H1 (cell line): Measurements from ENCODE around the gene RUNX1. TPM values are rescaled to one million over a fixed set of nuclear protein-coding genes. Genes with fewer than 3 reads are reported as not detected.

Experiments
- CTCF ChIA-PET: fragments of 300-600 bp; sonication (Branson Sonifier 250); formaldehyde crosslinking; loops from one replicate; lab custom pipeline; 2021; ENCODE audit not compliant: partially characterized antibody; lab: Charles Lee
- POLR2A ChIA-PET: fragments of 300-600 bp; sonication (Branson Sonifier 250); formaldehyde crosslinking; loops from one replicate; lab custom pipeline; 2021; ENCODE audit warnings: inconsistent platforms; ENCODE audit not compliant: partially characterized antibody; lab: Charles Lee
- DNase-seq, 2 experiments: peaks; one replicate each; pipeline versions ENCODE4 v3.0.0 to v3.0.0-alpha.2; 2010 to 2022; ENCODE audit warnings: low spot score in 2 of 2, low read depth in 1 of 2, mixed read lengths in 1 of 2
- FAIRE-seq: peaks from 2 replicates; lab custom pipeline; 2011; peaks lifted over from hg19 to GRCh38; lab: Jason Lieb, UNC
- H2AFZ ChIP-seq: 2 replicates; pipeline ENCODE4 v1.8.1; 2012; ENCODE audit warnings: low read length, inconsistent platforms
- H2AK5ac ChIP-seq: 2 replicates; pipeline ENCODE4 v1.6.1; 2013; ENCODE audit warnings: low read depth, low read length
- H2BK120ac ChIP-seq: replicated peaks from 2 replicates; pipeline ENCODE3; 2013; ENCODE audit warnings: low read depth, low read length, inconsistent platforms
- H2BK12ac ChIP-seq: 2 replicates; pipeline ENCODE4 v1.6.1; 2013; ENCODE audit warnings: low read depth, low read length
- H2BK15ac ChIP-seq: 2 replicates; pipeline ENCODE4 v1.6.1; 2013; ENCODE audit warnings: low read length
- H2BK20ac ChIP-seq: 2 replicates; pipeline ENCODE4 v1.6.1; 2013; ENCODE audit warnings: low read length
- H2BK5ac ChIP-seq: 2 replicates; pipeline ENCODE4 v1.6.1; 2013; ENCODE audit warnings: low read depth, low read length
- H3K14ac ChIP-seq: 2 replicates; pipeline ENCODE4 v1.6.1; 2013; ENCODE audit warnings: inconsistent platforms; ENCODE audit not compliant: insufficient read length
- H3K18ac ChIP-seq: 2 replicates; pipeline ENCODE4 v1.6.1; 2013; ENCODE audit warnings: low read length; ENCODE audit errors: extremely low read depth
- H3K23ac ChIP-seq: 2 replicates; pipeline ENCODE4 v1.6.1; 2013; ENCODE audit warnings: inconsistent platforms; ENCODE audit not compliant: insufficient read length
- H3K23me2 ChIP-seq: 2 replicates; pipeline ENCODE4 v1.6.1; 2013; ENCODE audit warnings: low read depth, low read length
- H3K27ac ChIP-seq: 2 replicates; pipeline ENCODE4 v1.6.1; 2011; ENCODE audit warnings: low read depth, low read length, inconsistent platforms
- H3K27me3 ChIP-seq, 4 experiments: replicated peaks in 1 of 4; 1 replicate in 1 of 4; 2 replicates in 3 of 4; pipeline versions ENCODE4 v1.6.1 to v1.8.1; 2011 to 2013; ENCODE audit warnings: low read length in 3 of 4, mild to moderate bottlenecking in 3 of 4, inconsistent platforms in 2 of 4, mixed read lengths in 2 of 4, moderate library complexity in 1 of 4; ENCODE audit not compliant: control insufficient read depth in 3 of 4, insufficient read depth in 3 of 4; ENCODE audit errors: extremely low read depth in 1 of 4
- H3K36me3 ChIP-seq, 4 experiments: 2 replicates each; pipeline versions ENCODE4 v1.6.1 to v1.8.1; 2011 to 2013; ENCODE audit warnings: mild to moderate bottlenecking in 4 of 4, low read length in 3 of 4, moderate library complexity in 2 of 4, control low read depth in 1 of 4, inconsistent platforms in 1 of 4; ENCODE audit not compliant: insufficient read depth in 4 of 4, control insufficient read depth in 2 of 4
- H3K4ac ChIP-seq: replicated peaks from 2 replicates; pipeline ENCODE3; 2013; ENCODE audit warnings: low read length, low read depth, mixed read lengths, inconsistent platforms; ENCODE audit not compliant: insufficient read length
- H3K4me1 ChIP-seq, 4 experiments: replicated peaks in 1 of 4; 1 replicate in 1 of 4; 2 replicates in 3 of 4; pipeline versions ENCODE4 v1.6.1 to v1.8.1; 2011 to 2013; ENCODE audit warnings: low read length in 3 of 4, inconsistent platforms in 2 of 4, mixed read lengths in 1 of 4; ENCODE audit not compliant: insufficient read depth in 4 of 4, control insufficient read depth in 3 of 4
- H3K4me2 ChIP-seq, 2 experiments: 2 replicates each; pipeline versions ENCODE4 v1.6.1 to v1.8.1; 2011 to 2013; ENCODE audit warnings: low read depth in 2 of 2, low read length in 2 of 2, control low read depth in 1 of 2, inconsistent platforms in 1 of 2, mild to moderate bottlenecking in 1 of 2; ENCODE audit not compliant: insufficient read depth in 1 of 2
- H3K4me3 ChIP-seq, 4 experiments: fragments of 200-600, 300-600 bp in 1 of 4; sonication (generic), shearing (Covaris generic), sonication (Bioruptor Twin) in 1 of 4; 2 replicates each; pipeline versions ENCODE4 v1.5.1 to v1.8.1; 2011 to 2016; ENCODE audit warnings: low read length in 4 of 4, low read depth in 3 of 4, control low read depth in 2 of 4, inconsistent platforms in 2 of 4, mild to moderate bottlenecking in 2 of 4, mixed read lengths in 1 of 4, moderate library complexity in 1 of 4; ENCODE audit not compliant: insufficient read depth in 2 of 4; ENCODE audit errors: extremely low read depth in 1 of 4
- H3K56ac ChIP-seq: replicated peaks from 2 replicates; pipeline ENCODE3; 2013; ENCODE audit warnings: low read depth, mild to moderate bottlenecking, mixed read lengths, low read length, inconsistent platforms; ENCODE audit not compliant: insufficient read length
- H3K79me1 ChIP-seq: 2 replicates; pipeline ENCODE4 v1.6.1; 2013; ENCODE audit warnings: low read depth, low read length, control low read depth
- H3K79me2 ChIP-seq, 2 experiments: 2 replicates each; pipeline versions ENCODE4 v1.6.1 to v1.8.1; 2012 to 2013; ENCODE audit warnings: low read length in 2 of 2, mild to moderate bottlenecking in 2 of 2, inconsistent platforms in 1 of 2; ENCODE audit not compliant: insufficient read depth in 2 of 2, control insufficient read depth in 1 of 2
- H3K9ac ChIP-seq, 4 experiments: replicated peaks in 1 of 4; 1 replicate in 1 of 4; 2 replicates in 3 of 4; pipeline versions ENCODE4 v1.6.1 to v1.8.1; 2011 to 2013; ENCODE audit warnings: low read depth in 3 of 4, low read length in 3 of 4, control low read depth in 2 of 4, mild to moderate bottlenecking in 2 of 4, moderate library complexity in 2 of 4, inconsistent platforms in 1 of 4; ENCODE audit errors: extremely low read depth in 1 of 4
- H3K9me3 ChIP-seq, 2 experiments: 2 replicates each; pipeline versions ENCODE4 v1.6.1 to v1.8.1; 2012 to 2013; ENCODE audit warnings: mild to moderate bottlenecking in 2 of 2, moderate library complexity in 2 of 2, control low read depth in 1 of 2, inconsistent platforms in 1 of 2, low read depth in 1 of 2, low read length in 1 of 2, mixed read lengths in 1 of 2; ENCODE audit not compliant: insufficient read depth in 2 of 2
- H4K20me1 ChIP-seq, 2 experiments: replicated peaks in 1 of 2; 2 replicates each; pipeline versions ENCODE3 to v1.8.1; 2011 to 2013; ENCODE audit warnings: inconsistent platforms in 2 of 2, low read length in 2 of 2, mild to moderate bottlenecking in 1 of 2; ENCODE audit not compliant: insufficient read depth in 2 of 2, control insufficient read depth in 1 of 2
- H4K5ac ChIP-seq: 2 replicates; pipeline ENCODE4 v1.6.1; 2013; ENCODE audit warnings: low read length, low read depth, mixed read lengths, inconsistent platforms; ENCODE audit not compliant: insufficient read length
- H4K8ac ChIP-seq: 2 replicates; pipeline ENCODE4 v1.8.0; 2013; ENCODE audit warnings: mild to moderate bottlenecking, moderate library complexity, low read length, inconsistent platforms; ENCODE audit not compliant: insufficient read depth; ENCODE audit errors: extremely low read depth
- H4K91ac ChIP-seq: replicated peaks from 2 replicates; pipeline ENCODE3; 2013; ENCODE audit warnings: low read length, mixed read lengths, inconsistent platforms; ENCODE audit not compliant: insufficient read length
- ATF3 ChIP-seq: IDR thresholded peaks from 2 replicates; pipeline ENCODE4 v1.6.1; 2011; ENCODE audit warnings: low read depth, mild to moderate bottlenecking, low read length; ENCODE audit not compliant: insufficient read depth
- BCL11A ChIP-seq, 2 experiments: IDR thresholded peaks; one replicate each; pipeline ENCODE4 v1.6.1; 2011; ENCODE audit warnings: low read depth in 2 of 2, low read length in 2 of 2, mild to moderate bottlenecking in 2 of 2
- CBX5 ChIP-seq: fragments of 300-800, 300-1000 bp; sonication (generic); IDR thresholded peaks from 2 replicates; pipeline ENCODE4 v1.7.1; 2016; ENCODE audit warnings: antibody characterized with exemption, low read length, low read depth
- CTBP2 ChIP-seq: IDR thresholded peaks from 2 replicates; pipeline ENCODE4 v1.7.0; 2011; ENCODE audit warnings: borderline replicate concordance, mild to moderate bottlenecking, moderate library complexity, mixed read lengths, low read length; ENCODE audit not compliant: insufficient read depth, insufficient read length
- FOSL1 ChIP-seq: IDR thresholded peaks from 2 replicates; pipeline ENCODE4 v1.6.1; 2011; ENCODE audit warnings: mild to moderate bottlenecking, low read depth, low read length, moderate library complexity; ENCODE audit not compliant: insufficient read depth
- JUND ChIP-seq: IDR thresholded peaks from 2 replicates; pipeline ENCODE4 v1.6.1; 2011; ENCODE audit warnings: mild to moderate bottlenecking, improper control_type of control experiment, low read length
- KDM5A ChIP-seq: fragments of 200-600 bp; IDR thresholded peaks from 2 replicates; pipeline ENCODE4 v1.7.1; 2012; ENCODE audit warnings: mild to moderate bottlenecking, low read length, inconsistent platforms, mixed read lengths
- POLR2A ChIP-seq, 2 experiments: IDR thresholded peaks; 1 replicate in 1 of 2; 2 replicates in 1 of 2; pipeline ENCODE4 v1.6.1; 2011; ENCODE audit warnings: low read depth in 2 of 2, low read length in 2 of 2, mild to moderate bottlenecking in 2 of 2; ENCODE audit errors: control extremely low read depth in 1 of 2
- whole genome bisulfite sequencing, 2 experiments: shearing (Covaris generic) in 1 of 2; methylation state at CpG; one replicate each; pipeline versions ENCODE4 v1.1.6 to v1.1.7; 2013 to 2015; ENCODE audit warnings: low lambda C conversion rate in 2 of 2, mixed read lengths in 2 of 2, inconsistent platforms in 1 of 2, low coverage in 1 of 2, missing lambda C conversion rate in 1 of 2; ENCODE audit not compliant: insufficient replicate concordance in 2 of 2, insufficient coverage in 1 of 2, insufficient read length in 1 of 2; ENCODE audit errors: extremely low coverage in 1 of 2, missing lambda C conversion rate in 1 of 2; 5-methylcytosine and 5-hydroxymethylcytosine counted together
- polyA plus RNA-seq, 7 experiments: library from polyadenylated mRNA; depleted of rRNA in 3 of 7; stranded (reverse) in 5 of 7; unstranded in 2 of 7; fragments of >200 nt in 5 of 7; fragments of 200-250 nt in 2 of 7; gene quantifications; 1 replicate in 5 of 7; 2 replicates in 1 of 7; 4 replicates in 1 of 7; pipeline versions ENCODE4 v1.2.1 to v1.2.3, GENCODE V29; 2011 to 2013; ENCODE audit warnings: missing spikeins in 2 of 7, mixed read lengths in 2 of 7
- total RNA-seq: library from RNA; stranded (reverse); fragmentation: NEBNext Ultra II Directional; extraction: Animal tissue kit (Norgen Biotek cat#: 25700); gene quantifications from 2 replicates; pipeline ENCODE4 v1.2.1, GENCODE V29; 2021

Gene RUNX1
- total and polyA plus RNA-seq, 2 of the 8 experiments (the other 6 are each of a cell fraction or from before 2014, with no cell fraction given) = 0.20 to 0.60 TPM

GRCh38 chr21:34838956-34839820, 209.9 kb downstream of the RUNX1 start:
- Histone ChIP-seq H3K14ac (no peak overlapping the region), H3K23ac (no peak overlapping the region), H2BK20ac (no peak overlapping the region), H2AK5ac (0 out of 2 replicates have a peak overlapping the region, but pooled peaks have one; percentile 68), H3K27me3 (no peaks in the 10 kb centered on the region; a peak in 2 of 7 replicates), H3K27ac (no peak overlapping the region), H3K36me3 (no peaks in the 10 kb centered on the region), H2BK5ac (no peak overlapping the region), H4K20me1 (no peaks in the 10 kb centered on the region), H4K5ac (no peak overlapping the region), H2BK15ac (0 out of 2 replicates have a peak overlapping the region, but pooled peaks have one; percentile 5), H4K8ac (no peak overlapping the region), H3K18ac (no peak overlapping the region), H3K4ac (no peak overlapping the region), H4K91ac (no peak overlapping the region), H3K9me3 (no peaks in the 10 kb centered on the region), H2BK12ac (0 out of 2 replicates have a peak overlapping the region, but pooled peaks have one; percentile 31), H3K4me3 (no peak overlapping the region), H3K79me2 (no peaks in the 10 kb centered on the region), H3K56ac (no peak overlapping the region), H2BK120ac (no peak overlapping the region), H3K79me1 (no peaks in the 10 kb centered on the region), H3K23me2 (no peaks in the 10 kb centered on the region), H3K4me2 (no peak overlapping the region), H3K4me1 (peaks cover 8 to 32% (median 14%) of the 10 kb centered on the region in 4 experiments), H3K9ac (no peak overlapping the region), H2AFZ (no peak overlapping the region)
- POLR2A ChIA-PET = no interaction called here
- CTCF ChIA-PET = no interaction called here
- WGBS, 2 experiments = 86% methylated on average over 14 of the region's 14 CpGs; no CpG with 5 or more reads in 1 of the 2 experiments
- FAIRE-seq (no peak), DNase-seq (no peak)
- TF ChIP-seq CTBP2 (no peak), JUND (no peak), FOSL1 (no peak), ATF3 (no peak), POLR2A (IDR thresholded peaks at IDR 0.05; ENCODE audit: control extremely low read depth in 1 of 2, low read depth in 2 of 2, low read length in 2 of 2) (no peak), KDM5A (no peak), CBX5 (no peak), BCL11A (IDR thresholded peaks at IDR 0.05; ENCODE audit: low read depth in 2 of 2, low read length in 2 of 2) (no peak)
